Neural progenitor cell (in vitro differentiated cells): ENCODE measurements around the gene FADS6. TPM values are rescaled to one million over a fixed set of nuclear protein-coding genes. Genes with fewer than 3 reads are reported as not detected.
A peak's percentile ranks its signal among the peaks of the same experiment; 100 is the strongest.

Experiments used
- DNase-seq: peaks from one replicate; pipeline ENCODE4 v3.0.0-alpha.2; 2016; ENCODE audit warnings: low spot score
- H2AFZ ChIP-seq: fragments of 200-600 bp; sonication (generic); replicated peaks from 2 replicates; pipeline ENCODE4 v1.6.1; 2016; ENCODE audit warnings: antibody characterized with exemption
- H3F3A ChIP-seq: fragments of 200-600 bp; sonication (generic); 2 replicates; pipeline ENCODE4 v1.6.1; 2016; ENCODE audit warnings: antibody characterized with exemption, low read depth
- H3K27ac ChIP-seq: fragments of 200-600 bp; sonication (generic); 2 replicates; pipeline ENCODE4 v1.5.1; 2016; ENCODE audit warnings: mild to moderate bottlenecking
- H3K27me3 ChIP-seq: fragments of 200-600 bp; sonication (generic); 2 replicates; pipeline ENCODE4 v1.6.1; 2016; ENCODE audit warnings: mild to moderate bottlenecking, moderate library complexity
- H3K36me3 ChIP-seq: fragments of 200-600 bp; sonication (generic); 2 replicates; pipeline ENCODE4 v1.5.1; 2016
- H3K4me1 ChIP-seq: fragments of 200-600 bp; sonication (generic); 2 replicates; pipeline ENCODE4 v1.6.1; 2016; ENCODE audit warnings: mixed run types
- H3K4me2 ChIP-seq: fragments of 200-600 bp; sonication (generic); 2 replicates; pipeline ENCODE4 v1.6.1; 2016
- H3K4me3 ChIP-seq: fragments of 200-600 bp; sonication (generic); 2 replicates; pipeline ENCODE4 v1.5.1; 2016
- H3K79me2 ChIP-seq: fragments of 200-600 bp; sonication (generic); 2 replicates; pipeline ENCODE4 v1.6.1; 2016; ENCODE audit warnings: low read depth
- H3K9ac ChIP-seq: fragments of 200-600 bp; sonication (generic); 2 replicates; pipeline ENCODE4 v1.6.1; 2016
- H3K9me3 ChIP-seq: fragments of 200-600 bp; sonication (generic); 2 replicates; pipeline ENCODE4 v1.5.1; 2016; ENCODE audit warnings: low read depth
- H4K20me1 ChIP-seq: fragments of 200-600 bp; sonication (generic); 2 replicates; pipeline ENCODE4 v1.6.1; 2016; ENCODE audit warnings: low read depth
- H3K27ac Mint-ChIP-seq: 3 replicates; pipeline ENCODE4 v1.8.0; 2021; ENCODE audit warnings: mixed read lengths
- H3K27me3 Mint-ChIP-seq: 2 replicates; pipeline ENCODE4 v1.8.0; 2022; ENCODE audit warnings: low read depth, mild to moderate bottlenecking, inconsistent platforms, moderate library complexity, mixed read lengths; ENCODE audit not compliant: insufficient read depth
- H3K36me3 Mint-ChIP-seq: 3 replicates; pipeline ENCODE4 v1.8.0; 2021; ENCODE audit warnings: mixed read lengths
- H3K4me1 Mint-ChIP-seq: 3 replicates; pipeline ENCODE4 v1.8.0; 2021; ENCODE audit warnings: mixed read lengths
- H3K4me3 Mint-ChIP-seq: 3 replicates; pipeline ENCODE4 v1.8.0; 2021; ENCODE audit warnings: mild to moderate bottlenecking, moderate library complexity, mixed read lengths
- H3K9me3 Mint-ChIP-seq: 3 replicates; pipeline ENCODE4 v1.8.0; 2020; ENCODE audit warnings: mixed read lengths
- CTCF ChIP-seq: fragments of 200-600 bp; sonication (generic); IDR thresholded peaks from 2 replicates; pipeline ENCODE4 v1.5.1; 2017; ENCODE audit warnings: antibody characterized with exemption, mild to moderate bottlenecking
- EZH2 ChIP-seq: fragments of 200-600 bp; sonication (generic); IDR thresholded peaks from 2 replicates; pipeline ENCODE4 v1.6.1; 2017; ENCODE audit warnings: antibody characterized with exemption, mild to moderate bottlenecking, moderate library complexity
- EZH2phosphoT487 ChIP-seq: fragments of 200-600 bp; sonication (generic); IDR thresholded peaks from 2 replicates; pipeline ENCODE4 v1.6.1; 2017; ENCODE audit warnings: antibody characterized with exemption
- total RNA-seq: library from RNA; depleted of rRNA; stranded (reverse); fragments of >200 nt; gene quantifications from 2 replicates; pipeline ENCODE4 v1.2.3, GENCODE V29; 2015; ENCODE audit warnings: low replicate concordance

FADS6 gene
- total RNA-seq, 1 donor from 2014 or later: 0.36 TPM

GRCh38 chr17:74883241-74883745 is 10.1 kb downstream of the FADS6 start:
- peaks cover 18% of the 10 kb centered on the region for H3K27me3 Mint-ChIP-seq
- H3K36me3 Mint-ChIP-seq: no peaks in the 10 kb centered on the region

GRCh38 chr17:74882517-74883240 is 10.8 kb downstream of the FADS6 start:
- H3K4me1 Mint-ChIP-seq: peaks cover 6% of the 10 kb centered on the region

More at GRCh38 chr17:74883241-74883745, 10.1 kb downstream of the FADS6 start:
- Histone ChIP-seq H3F3A (no peaks in the 10 kb centered on the region), H3K4me1 (peaks cover 6% of the 10 kb centered on the region), H3K27me3 (no peaks in the 10 kb centered on the region), H3K27ac (no peak overlapping the region), H3K4me2 (peak overlapping the region; percentile 13), H3K79me2 (no peaks in the 10 kb centered on the region), H3K9me3 (no peaks in the 10 kb centered on the region), H4K20me1 (no peaks in the 10 kb centered on the region), H3K9ac (no peak overlapping the region), H3K4me3 (no peak overlapping the region), H2AFZ (no peak overlapping the region), H3K36me3 (no peaks in the 10 kb centered on the region)
- peaks cover 6% of the 10 kb centered on the region for H3K4me1 Mint-ChIP-seq
- no peak for DNase-seq
- no peak overlapping the region for H3K27ac Mint-ChIP-seq
- H3K4me3 Mint-ChIP-seq: no peak overlapping the region
- H3K9me3 Mint-ChIP-seq: no peaks in the 10 kb centered on the region
- no peak for TF ChIP-seq EZH2
- no peak for TF ChIP-seq CTCF
- TF ChIP-seq EZH2phosphoT487: no peak

GRCh38 chr17:74881073-74881472 is 12.4 kb downstream of the FADS6 start:
- H3K27ac ChIP-seq: no peak overlapping the region

More at GRCh38 chr17:74882517-74883240, 10.8 kb downstream of the FADS6 start:
- Mint-ChIP-seq H3K27ac (no peak overlapping the region), H3K36me3 (no peaks in the 10 kb centered on the region), H3K27me3 (peaks cover 20% of the 10 kb centered on the region), H3K9me3 (no peaks in the 10 kb centered on the region), H3K4me3 (no peak overlapping the region)
- no peaks in the 10 kb centered on the region for H3K79me2 ChIP-seq
- H3K36me3 ChIP-seq: no peaks in the 10 kb centered on the region
- DNase-seq: peak; percentile 22
- no peak overlapping the region for H3K4me3 ChIP-seq
- TF ChIP-seq CTCF: no peak
- no peaks in the 10 kb centered on the region for H3K27me3 ChIP-seq
- H3F3A ChIP-seq: no peaks in the 10 kb centered on the region
- no peaks in the 10 kb centered on the region for H4K20me1 ChIP-seq
- no peaks in the 10 kb centered on the region for H3K9me3 ChIP-seq
- H3K9ac ChIP-seq: no peak overlapping the region
- peaks cover 6% of the 10 kb centered on the region for H3K4me1 ChIP-seq
- H2AFZ ChIP-seq: no peak overlapping the region
- no peak overlapping the region for H3K27ac ChIP-seq
- peak overlapping the region; percentile 13 for H3K4me2 ChIP-seq

More at GRCh38 chr17:74881073-74881472, 12.4 kb downstream of the FADS6 start:
- H3K36me3 Mint-ChIP-seq: no peaks in the 10 kb centered on the region
- no peak overlapping the region for H2AFZ ChIP-seq
- H3K4me3 Mint-ChIP-seq: no peak overlapping the region
- no peaks in the 10 kb centered on the region for H3K27me3 ChIP-seq
- H3K4me1 ChIP-seq: peaks cover 6% of the 10 kb centered on the region
- no peak overlapping the region for H3K27ac Mint-ChIP-seq
- peaks cover 6% of the 10 kb centered on the region for H3K4me1 Mint-ChIP-seq
- no peaks in the 10 kb centered on the region for H3K79me2 ChIP-seq
- TF ChIP-seq EZH2: no peak
- no peak for TF ChIP-seq CTCF
- TF ChIP-seq EZH2phosphoT487: no peak
- peaks cover 17% of the 10 kb centered on the region for H3K27me3 Mint-ChIP-seq
- no peaks in the 10 kb centered on the region for H4K20me1 ChIP-seq
- H3K9me3 ChIP-seq: no peaks in the 10 kb centered on the region
- H3F3A ChIP-seq: no peaks in the 10 kb centered on the region
- no peak overlapping the region for H3K9ac ChIP-seq
- H3K9me3 Mint-ChIP-seq: no peaks in the 10 kb centered on the region
- H3K36me3 ChIP-seq: no peaks in the 10 kb centered on the region
- H3K4me3 ChIP-seq: no peak overlapping the region
- H3K4me2 ChIP-seq: no peak overlapping the region
- DNase-seq: no peak
